ENCODE data around the gene TAOK3.

DNA sequence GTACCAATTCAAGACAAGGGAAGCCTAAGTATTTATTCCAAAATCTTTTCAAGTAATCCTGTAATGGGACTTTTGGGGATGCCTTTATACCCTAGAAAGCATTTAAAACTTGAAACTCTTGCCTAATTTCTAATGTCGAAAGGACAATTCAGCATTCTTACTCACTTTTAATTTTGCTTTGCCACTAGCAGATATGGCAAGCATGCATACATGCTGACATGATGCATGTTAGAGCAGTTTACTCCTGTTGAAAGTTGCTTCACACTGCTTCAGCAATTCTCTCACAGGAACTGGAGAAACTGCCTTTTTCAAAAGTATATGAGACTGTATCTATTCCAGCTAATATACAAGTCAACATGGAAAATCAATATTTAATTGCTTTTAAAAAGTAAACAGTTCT is 79.9 kb downstream of the TAOK3 start:
- TF ChIP-seq, protein P1, sequence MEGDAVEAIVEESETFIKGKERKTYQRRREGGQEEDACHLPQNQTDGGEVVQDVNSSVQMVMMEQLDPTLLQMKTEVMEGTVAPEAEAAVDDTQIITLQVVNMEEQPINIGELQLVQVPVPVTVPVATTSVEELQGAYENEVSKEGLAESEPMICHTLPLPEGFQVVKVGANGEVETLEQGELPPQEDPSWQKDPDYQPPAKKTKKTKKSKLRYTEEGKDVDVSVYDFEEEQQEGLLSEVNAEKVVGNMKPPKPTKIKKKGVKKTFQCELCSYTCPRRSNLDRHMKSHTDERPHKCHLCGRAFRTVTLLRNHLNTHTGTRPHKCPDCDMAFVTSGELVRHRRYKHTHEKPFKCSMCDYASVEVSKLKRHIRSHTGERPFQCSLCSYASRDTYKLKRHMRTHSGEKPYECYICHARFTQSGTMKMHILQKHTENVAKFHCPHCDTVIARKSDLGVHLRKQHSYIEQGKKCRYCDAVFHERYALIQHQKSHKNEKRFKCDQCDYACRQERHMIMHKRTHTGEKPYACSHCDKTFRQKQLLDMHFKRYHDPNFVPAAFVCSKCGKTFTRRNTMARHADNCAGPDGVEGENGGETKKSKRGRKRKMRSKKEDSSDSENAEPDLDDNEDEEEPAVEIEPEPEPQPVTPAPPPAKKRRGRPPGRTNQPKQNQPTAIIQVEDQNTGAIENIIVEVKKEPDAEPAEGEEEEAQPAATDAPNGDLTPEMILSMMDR (conservative IDR thresholded peaks at IDR 0.05 in 1 of 2, IDR thresholded peaks at IDR 0.05 in 1 of 2; ENCODE audit: extremely low read depth in 1 of 2, insufficient read depth in 1 of 2, low read depth in 1 of 2, low read length in 2 of 2): no peak
- no peak for TF ChIP-seq EZH2 (IDR thresholded peaks at IDR 0.05; ENCODE audit: borderline replicate concordance, low read length)
